OCI-LY1 (cell line): ENCODE measurements around the gene AFF2.

Experiments
- H2AFZ ChIP-seq: fragments of 200-600 bp; sonication (generic), shearing (Covaris generic); 2 replicates; pipeline ENCODE4 v1.6.0; 2014; ENCODE audit warnings: antibody characterized with exemption, mild to moderate bottlenecking, low read length
- H3F3A ChIP-seq: fragments of 200-600 bp; sonication (generic), shearing (Covaris generic); 2 replicates; pipeline ENCODE4 v1.6.0; 2014; ENCODE audit warnings: mild to moderate bottlenecking, antibody characterized with exemption, low read length, moderate library complexity; ENCODE audit not compliant: insufficient read depth
- H3K27ac ChIP-seq: fragments of 200-600 bp; sonication (generic); 2 replicates; pipeline ENCODE4 v1.5.1; 2014; ENCODE audit warnings: low read length, mixed run types, mild to moderate bottlenecking, low read depth; ENCODE audit not compliant: poor library complexity, severe bottlenecking
- H3K27me3 ChIP-seq: fragments of 200-600 bp; sonication (generic); 2 replicates; pipeline ENCODE4 v1.6.0; 2014; ENCODE audit warnings: antibody characterized with exemption, mild to moderate bottlenecking, low read length, moderate library complexity; ENCODE audit not compliant: insufficient read depth
- H3K36me3 ChIP-seq: fragments of 200-600 bp; sonication (generic); 2 replicates; pipeline ENCODE4 v1.6.1; 2014; ENCODE audit warnings: mild to moderate bottlenecking, antibody characterized with exemption, low read length, moderate library complexity, mixed read lengths; ENCODE audit not compliant: insufficient read depth
- H3K4me1 ChIP-seq: fragments of 200-600 bp; sonication (generic); 2 replicates; pipeline ENCODE4 v1.5.1; 2014; ENCODE audit warnings: mild to moderate bottlenecking, low read length, moderate library complexity; ENCODE audit not compliant: insufficient read depth, severe bottlenecking
- H3K4me2 ChIP-seq: fragments of 200-600 bp; sonication (generic), shearing (Covaris generic); 2 replicates; pipeline ENCODE4 v1.6.1; 2014; ENCODE audit warnings: low read length
- H3K4me3 ChIP-seq: fragments of 200-600 bp; sonication (generic); 2 replicates; pipeline ENCODE4 v1.5.1; 2014; ENCODE audit warnings: low read length, low read depth, mild to moderate bottlenecking, mixed read lengths; ENCODE audit not compliant: poor library complexity, severe bottlenecking
- H3K79me2 ChIP-seq: fragments of 200-600 bp; shearing (Covaris generic); 2 replicates; pipeline ENCODE4 v1.6.1; 2016; ENCODE audit warnings: mixed run types, low read length, mixed read lengths; ENCODE audit not compliant: insufficient read depth
- H3K9ac ChIP-seq: fragments of 200-600 bp; sonication (generic), shearing (Covaris generic); 2 replicates; pipeline ENCODE4 v1.6.1; 2014; ENCODE audit warnings: mild to moderate bottlenecking, low read length, mixed read lengths
- H3K9me2 ChIP-seq: fragments of 200-600 bp; sonication (generic), shearing (Covaris generic); 2 replicates; pipeline ENCODE4 v1.6.1; 2014; ENCODE audit warnings: low read depth, mild to moderate bottlenecking, low read length, mixed read lengths
- H3K9me3 ChIP-seq: fragments of 200-600 bp; shearing (Covaris generic); 2 replicates; pipeline ENCODE4 v1.6.1; 2014; ENCODE audit warnings: low read length, mixed read lengths
- H4K20me1 ChIP-seq: fragments of 200-600 bp; sonication (generic), shearing (Covaris generic); 2 replicates; pipeline ENCODE4 v1.6.0; 2016; ENCODE audit warnings: mild to moderate bottlenecking, low read length; ENCODE audit not compliant: insufficient read depth
- CTCF ChIP-seq: fragments of 200-600 bp; sonication (generic), shearing (Covaris generic); IDR thresholded peaks from 2 replicates; pipeline ENCODE4 v1.5.1; 2017; ENCODE audit warnings: mild to moderate bottlenecking, antibody characterized with exemption, low read length, moderate library complexity, mixed read lengths
- EZH2 ChIP-seq: fragments of 200-600 bp; sonication (generic), shearing (Covaris generic); IDR thresholded peaks from 2 replicates; pipeline ENCODE4 v1.8.0; 2017; ENCODE audit warnings: borderline replicate concordance, mixed run types, mild to moderate bottlenecking, antibody characterized with exemption, low read length, moderate library complexity, mixed read lengths

The AFF2 gene

GRCh38 chrX:148902581-148902980, 402.2 kb downstream of the AFF2 start:
- Histone ChIP-seq H3K27ac (no peak overlapping the region), H3K27me3 (no peaks in the 10 kb centered on the region), H2AFZ (no peak overlapping the region), H4K20me1 (no peaks in the 10 kb centered on the region), H3K4me2 (no peak overlapping the region), H3K79me2 (no peaks in the 10 kb centered on the region), H3F3A (no peaks in the 10 kb centered on the region), H3K4me3 (no peak overlapping the region), H3K9me2 (no peaks in the 10 kb centered on the region), H3K36me3 (peaks cover 4% of the 10 kb centered on the region; the same call in 1 of the 2 replicates), H3K4me1 (no peaks in the 10 kb centered on the region), H3K9ac (no peak overlapping the region), H3K9me3 (no peaks in the 10 kb centered on the region)
- no peak for TF ChIP-seq CTCF
- TF ChIP-seq EZH2: no peak

- peaks cover 4% of the 10 kb centered on the region; the same call in 1 of the 2 replicates for H3K36me3 ChIP-seq
- no peak overlapping the region for H3K9ac ChIP-seq
- no peaks in the 10 kb centered on the region for H3K4me1 ChIP-seq
Observed at GRCh38 chrX:148903176-148903575, 402.8 kb downstream of the AFF2 start.

GRCh38 chrX:148904421-148905111, 404.1 kb downstream of the AFF2 start:
- TF ChIP-seq CTCF: no peak
- no peak for TF ChIP-seq EZH2

More at GRCh38 chrX:148903176-148903575, 402.8 kb downstream of the AFF2 start:
- no peaks in the 10 kb centered on the region for H3K27me3 ChIP-seq
- H3F3A ChIP-seq: no peaks in the 10 kb centered on the region
- H3K9me3 ChIP-seq: no peaks in the 10 kb centered on the region
- no peak for TF ChIP-seq CTCF
- no peak for TF ChIP-seq EZH2
- H3K9me2 ChIP-seq: no peaks in the 10 kb centered on the region
- H3K79me2 ChIP-seq: no peaks in the 10 kb centered on the region
- no peak overlapping the region for H3K27ac ChIP-seq
- H2AFZ ChIP-seq: no peak overlapping the region
- H4K20me1 ChIP-seq: no peaks in the 10 kb centered on the region
- no peak overlapping the region for H3K4me3 ChIP-seq
- H3K4me2 ChIP-seq: no peak overlapping the region

More at GRCh38 chrX:148904421-148905111, 404.1 kb downstream of the AFF2 start:
- no peak overlapping the region for H3K27ac ChIP-seq
- no peak overlapping the region for H2AFZ ChIP-seq
- peaks cover 4% of the 10 kb centered on the region; the same call in 1 of the 2 replicates for H3K36me3 ChIP-seq
- H3K4me3 ChIP-seq: no peak overlapping the region
- H3K9me3 ChIP-seq: no peaks in the 10 kb centered on the region
- no peak overlapping the region for H3K4me2 ChIP-seq
- no peaks in the 10 kb centered on the region for H4K20me1 ChIP-seq
- H3F3A ChIP-seq: no peaks in the 10 kb centered on the region
- no peak overlapping the region for H3K9ac ChIP-seq
- H3K79me2 ChIP-seq: no peaks in the 10 kb centered on the region
- no peaks in the 10 kb centered on the region for H3K4me1 ChIP-seq
- H3K27me3 ChIP-seq: no peaks in the 10 kb centered on the region
- H3K9me2 ChIP-seq: no peaks in the 10 kb centered on the region
